SU-DHL-6 (cell line): ENCODE data around the gene EVA1C.

Source experiments
- H2AFZ ChIP-seq: fragments of 200-600 bp; sonication (generic); 2 replicates; pipeline ENCODE4 v1.6.1; 2014; ENCODE audit warnings: low read depth, mild to moderate bottlenecking, moderate library complexity, mixed read lengths, antibody characterized with exemption, low read length; ENCODE audit not compliant: severe bottlenecking
- H3F3A ChIP-seq: fragments of 200-600 bp; shearing (Covaris generic); 2 replicates; pipeline ENCODE4 v1.6.0; 2016; ENCODE audit warnings: antibody characterized with exemption, mild to moderate bottlenecking; ENCODE audit not compliant: insufficient read depth
- H3K27ac ChIP-seq: fragments of 200-600 bp; sonication (generic); 2 replicates; pipeline ENCODE4 v1.5.1; 2016; ENCODE audit warnings: low read depth, mild to moderate bottlenecking, low read length, moderate library complexity, mixed read lengths
- H3K27me3 ChIP-seq: fragments of 200-600 bp; sonication (generic), shearing (Covaris generic); 2 replicates; pipeline ENCODE4 v1.6.0; 2014; ENCODE audit warnings: mild to moderate bottlenecking, low read length
- H3K36me3 ChIP-seq: fragments of 200-600 bp; sonication (generic); 2 replicates; pipeline ENCODE4 v1.6.1; 2014; ENCODE audit warnings: mild to moderate bottlenecking, low read length, mixed read lengths
- H3K4me2 ChIP-seq: fragments of 300-600, 200-600 bp; shearing (Covaris generic), sonication (generic); 2 replicates; pipeline ENCODE4 v1.6.0; 2014; ENCODE audit warnings: low read length, low read depth, mild to moderate bottlenecking; ENCODE audit not compliant: poor library complexity, severe bottlenecking
- H3K4me3 ChIP-seq: fragments of 200-600 bp; sonication (generic); 2 replicates; pipeline ENCODE4 v1.5.1; 2014; ENCODE audit warnings: antibody characterized with exemption, low read length, mild to moderate bottlenecking, mixed read lengths; ENCODE audit not compliant: insufficient read depth, poor library complexity, severe bottlenecking
- H3K79me2 ChIP-seq: fragments of 200-600 bp; sonication (generic); 2 replicates; pipeline ENCODE4 v1.6.1; 2014; ENCODE audit warnings: mild to moderate bottlenecking, low read length, moderate library complexity; ENCODE audit not compliant: insufficient read depth
- H3K9ac ChIP-seq: fragments of 200-600 bp; sonication (generic); 2 replicates; pipeline ENCODE4 v1.7.0; 2014; ENCODE audit warnings: mild to moderate bottlenecking, low read length
- H3K9me2 ChIP-seq: fragments of 200-600 bp; sonication (generic); replicated peaks from 2 replicates; pipeline ENCODE4 v1.6.1; 2014; ENCODE audit warnings: low read length; ENCODE audit not compliant: insufficient read depth
- H3K9me3 ChIP-seq: fragments of 200-600 bp; sonication (generic); 2 replicates; pipeline ENCODE4 v1.6.1; 2014; ENCODE audit warnings: low read length, mixed read lengths; ENCODE audit not compliant: insufficient read depth
- H4K20me1 ChIP-seq: fragments of 200-600 bp; sonication (generic); 2 replicates; pipeline ENCODE4 v1.6.1; 2014; ENCODE audit warnings: low read depth, mild to moderate bottlenecking, antibody characterized with exemption, low read length, moderate library complexity, mixed read lengths
- CTCF ChIP-seq: fragments of 200-600 bp; sonication (generic); IDR thresholded peaks from one replicate; pipeline ENCODE4 v1.5.1; 2017; ENCODE audit warnings: antibody characterized with exemption, mild to moderate bottlenecking, low read length, moderate library complexity; ENCODE audit not compliant: insufficient read depth, poor library complexity, severe bottlenecking
- EZH2phosphoT487 ChIP-seq: fragments of 200-600 bp; sonication (generic), shearing (Covaris generic); conservative IDR thresholded peaks from 2 replicates; pipeline ENCODE4 v1.6.1; 2018; ENCODE audit warnings: mild to moderate bottlenecking, antibody characterized with exemption, low read length, moderate library complexity, mixed read lengths

The EVA1C gene

GRCh38 chr21:32377506-32377905, 35.0 kb upstream of the EVA1C start:
- peaks cover 5% of the 10 kb centered on the region; the same call in 1 of the 2 replicates for H3K36me3 ChIP-seq
- TF ChIP-seq EZH2phosphoT487 (no peak), CTCF (no peak)

GRCh38 chr21:32377991-32378390, 34.5 kb upstream of the EVA1C start:
- H2AFZ ChIP-seq, result no peak overlapping the region
- H3F3A ChIP-seq, result no peaks in the 10 kb centered on the region
- H3K36me3 ChIP-seq, result peaks cover 5% of the 10 kb centered on the region; the same call in 1 of the 2 replicates
- H3K79me2 ChIP-seq, result 0 out of 2 replicates have a peak, but pooled peaks cover 8% of the 10 kb centered on the region
- H3K27ac ChIP-seq, result no peak overlapping the region
- H3K4me2 ChIP-seq, result no peak overlapping the region
- no peak for TF ChIP-seq EZH2phosphoT487
- TF ChIP-seq CTCF, result no peak
- no peak overlapping the region for H3K4me3 ChIP-seq
- H3K9ac ChIP-seq, result no peak overlapping the region
- no peaks in the 10 kb centered on the region for H3K9me3 ChIP-seq
- H4K20me1 ChIP-seq, result no peaks in the 10 kb centered on the region
- no peaks in the 10 kb centered on the region for H3K9me2 ChIP-seq
- no peaks in the 10 kb centered on the region for H3K27me3 ChIP-seq

More at GRCh38 chr21:32377506-32377905, 35.0 kb upstream of the EVA1C start:
- Histone ChIP-seq H4K20me1 (no peaks in the 10 kb centered on the region), H3K9me2 (no peaks in the 10 kb centered on the region), H3F3A (no peaks in the 10 kb centered on the region), H3K4me2 (no peak overlapping the region), H3K9me3 (no peaks in the 10 kb centered on the region), H3K27me3 (no peaks in the 10 kb centered on the region), H3K9ac (no peak overlapping the region), H3K4me3 (no peak overlapping the region), H3K27ac (no peak overlapping the region), H3K79me2 (0 out of 2 replicates have a peak, but pooled peaks cover 8% of the 10 kb centered on the region), H2AFZ (no peak overlapping the region)

GRCh38 chr21:32378956-32379355, 33.5 kb upstream of the EVA1C start:
- no peaks in the 10 kb centered on the region for H3K27me3 ChIP-seq
- H3F3A ChIP-seq, result no peaks in the 10 kb centered on the region
- H3K9me2 ChIP-seq, result no peaks in the 10 kb centered on the region
- H3K79me2 ChIP-seq, result 0 out of 2 replicates have a peak, but pooled peaks cover 8% of the 10 kb centered on the region
- H3K4me2 ChIP-seq, result no peak overlapping the region
- no peak for TF ChIP-seq CTCF
- no peak for TF ChIP-seq EZH2phosphoT487
- no peak overlapping the region for H3K9ac ChIP-seq
- H3K27ac ChIP-seq, result no peak overlapping the region
- H2AFZ ChIP-seq, result no peak overlapping the region
- no peaks in the 10 kb centered on the region for H3K9me3 ChIP-seq
- no peaks in the 10 kb centered on the region for H4K20me1 ChIP-seq
- no peak overlapping the region for H3K4me3 ChIP-seq
- H3K36me3 ChIP-seq, result peaks cover 11% of the 10 kb centered on the region; the same call in 1 of the 2 replicates
